Left lobe of liver (tissue), 2 donors: ENCODE results near the gene KLHL12. TPM values are rescaled to one million over a fixed set of nuclear protein-coding genes. Genes with fewer than 3 reads are reported as not detected.

Experiments
- ATAC-seq: fragments of 200-7000 bp; cut with Tn5 transposase; one replicate; pipeline ENCODE4 v1.9.1; 2020; ENCODE audit warnings: mild to moderate bottlenecking, moderate library complexity
- DNase-seq: peaks from one replicate; pipeline ENCODE4 v3.0.0-alpha.2; 2020; ENCODE audit warnings: low spot score
- total RNA-seq: library from RNA; stranded (reverse); gene quantifications from one replicate; pipeline ENCODE4 v1.2.1, GENCODE V29; 2021
- donor health status: DM: no; HTN: no; CAD: no; lungs with moderate emphysema.
- donor health status: DM: no; HTN: yes; CAD: no.

The KLHL12 gene
- total RNA-seq = 12.3 TPM

GRCh38 chr1:202926581-202927491, at the start of gene KLHL12:
Gene KLHL12, minus strand, starts transcription at chr1:202927234. Its CDS starts 2,072 bp downstream, at chr1:202925162.
- DNase-seq = peak; percentile 98
- peak; percentile 97 for ATAC-seq

GRCh38 chr1:202976633-202977032, 49.6 kb upstream of the KLHL12 start:
- no peak for ATAC-seq
- DNase-seq = no peak

GRCh38 chr1:202974856-202975255, 47.8 kb upstream of the KLHL12 start:
- DNase-seq (no peak), ATAC-seq (no peak)

- DNase-seq (no peak), ATAC-seq (no peak)
Measured at GRCh38 chr1:202972046-202972445, 45.0 kb upstream of the KLHL12 start.

GRCh38 chr1:202968895-202969295, 41.9 kb upstream of the KLHL12 start:
- DNase-seq (no peak), ATAC-seq (peak; percentile 73)

- ATAC-seq (no peak), DNase-seq (no peak)
Measured at GRCh38 chr1:202968351-202968750, 41.3 kb upstream of the KLHL12 start.

GRCh38 chr1:202967684-202968281, 40.7 kb upstream of the KLHL12 start:
- DNase-seq = no peak
- peak; percentile 53 for ATAC-seq

- no peak for ATAC-seq
Measured at GRCh38 chr1:202966006-202966898, 39.2 kb upstream of the KLHL12 start.

GRCh38 chr1:202965422-202965821, 38.4 kb upstream of the KLHL12 start:
- ATAC-seq (no peak), DNase-seq (no peak)

More at GRCh38 chr1:202966006-202966898, 39.2 kb upstream of the KLHL12 start:
- no peak for DNase-seq

GRCh38 chr1:202964791-202965410, 37.9 kb upstream of the KLHL12 start:
- ATAC-seq (no peak), DNase-seq (no peak)

GRCh38 chr1:202961220-202961880, 34.3 kb upstream of the KLHL12 start:
- DNase-seq (no peak), ATAC-seq (no peak)

GRCh38 chr1:202959276-202959620, 32.2 kb upstream of the KLHL12 start:
- ATAC-seq (no peak), DNase-seq (no peak)

GRCh38 chr1:202958544-202959275, 31.7 kb upstream of the KLHL12 start:
- peak; percentile 24 for ATAC-seq
- no peak for DNase-seq

- ATAC-seq = peak; percentile 98
- DNase-seq = peak; percentile 96
Measured at GRCh38 chr1:202957733-202958543, 30.9 kb upstream of the KLHL12 start, which contains the start of gene ADIPOR1. Gene ADIPOR1, minus strand, starts transcription at chr1:202958312. Its CDS starts 7,242 bp downstream, at chr1:202951070.

- ATAC-seq (no peak), DNase-seq (no peak)
Measured at GRCh38 chr1:202956969-202957368, 29.9 kb upstream of the KLHL12 start.

- no peak for ATAC-seq
- no peak for DNase-seq
Measured at GRCh38 chr1:202954057-202954745, 27.2 kb upstream of the KLHL12 start.

GRCh38 chr1:202953392-202953791, 26.4 kb upstream of the KLHL12 start:
- DNase-seq (no peak), ATAC-seq (no peak)

GRCh38 chr1:202952818-202953217, 25.8 kb upstream of the KLHL12 start:
- ATAC-seq (peak; percentile 34), DNase-seq (no peak)
